HG03025 (cell line): ENCODE measurements around the gene STMN1.

Experiments
- ATAC-seq: cut with Tn5 transposase; IDR thresholded peaks from one replicate; pipeline ENCODE4 v1.9.1; 2021; ENCODE audit warnings: mild to moderate bottlenecking, moderate library complexity; ENCODE audit not compliant: unreplicated experiment, low FRiP score

Gene STMN1

DNA sequence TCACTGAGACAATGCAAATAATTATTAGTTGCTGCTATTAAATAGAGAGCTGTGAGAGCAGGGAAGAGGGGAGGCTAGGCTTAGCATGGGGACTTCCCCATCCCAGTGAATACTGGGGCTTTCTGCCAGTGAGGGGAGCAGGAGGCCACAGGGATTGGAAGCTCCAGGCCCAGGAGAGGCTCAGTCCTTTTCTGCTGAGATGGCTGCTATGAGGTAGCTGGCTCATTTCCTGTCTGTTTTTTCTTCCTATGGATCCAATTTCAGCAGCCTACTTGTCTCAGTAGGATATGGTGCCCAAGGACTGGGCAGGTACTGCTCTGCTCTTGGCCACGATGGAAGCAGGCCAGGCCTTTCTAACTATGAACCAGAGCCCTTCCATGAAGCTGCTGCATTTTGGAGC, 10.0 kb downstream of the STMN1 start:
- ATAC-seq = no peak

DNA sequence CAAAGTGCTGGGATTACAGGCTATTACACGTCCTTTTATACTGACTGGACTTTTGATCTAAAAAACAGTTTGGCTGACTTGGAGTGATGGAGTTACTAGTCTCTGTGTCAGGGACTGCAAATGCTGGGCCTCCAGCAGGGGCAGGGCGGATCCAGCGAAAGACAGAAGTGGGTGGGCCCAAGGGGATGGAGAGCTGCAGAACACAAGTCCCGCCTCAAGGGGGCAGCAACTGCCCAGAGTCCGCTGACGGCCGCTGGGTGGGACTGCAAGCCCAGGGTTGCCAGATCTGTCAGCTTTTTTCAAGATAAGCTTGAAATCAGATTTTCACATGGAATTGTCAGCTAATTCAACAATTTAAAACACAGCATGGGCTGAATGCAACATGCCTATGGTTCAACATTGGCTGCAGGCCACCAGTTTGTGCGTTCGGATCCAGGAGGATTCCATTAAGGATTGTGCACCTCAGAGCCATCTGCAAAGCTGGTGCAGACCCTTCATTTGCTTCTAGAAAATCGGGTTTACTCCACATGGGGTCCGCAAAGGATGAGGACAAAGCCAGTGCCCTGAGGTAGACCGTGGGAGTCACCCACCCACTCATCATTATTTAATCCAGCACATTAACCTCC, 10.7 kb downstream of the STMN1 start:
- ATAC-seq = no peak

- no peak for ATAC-seq
These were observed 13.1 kb downstream of the STMN1 start for GRCh38 chr1:25893116-25893515.

GRCh38 chr1:25891606-25892005, 14.6 kb downstream of the STMN1 start:
- ATAC-seq = no peak

DNA sequence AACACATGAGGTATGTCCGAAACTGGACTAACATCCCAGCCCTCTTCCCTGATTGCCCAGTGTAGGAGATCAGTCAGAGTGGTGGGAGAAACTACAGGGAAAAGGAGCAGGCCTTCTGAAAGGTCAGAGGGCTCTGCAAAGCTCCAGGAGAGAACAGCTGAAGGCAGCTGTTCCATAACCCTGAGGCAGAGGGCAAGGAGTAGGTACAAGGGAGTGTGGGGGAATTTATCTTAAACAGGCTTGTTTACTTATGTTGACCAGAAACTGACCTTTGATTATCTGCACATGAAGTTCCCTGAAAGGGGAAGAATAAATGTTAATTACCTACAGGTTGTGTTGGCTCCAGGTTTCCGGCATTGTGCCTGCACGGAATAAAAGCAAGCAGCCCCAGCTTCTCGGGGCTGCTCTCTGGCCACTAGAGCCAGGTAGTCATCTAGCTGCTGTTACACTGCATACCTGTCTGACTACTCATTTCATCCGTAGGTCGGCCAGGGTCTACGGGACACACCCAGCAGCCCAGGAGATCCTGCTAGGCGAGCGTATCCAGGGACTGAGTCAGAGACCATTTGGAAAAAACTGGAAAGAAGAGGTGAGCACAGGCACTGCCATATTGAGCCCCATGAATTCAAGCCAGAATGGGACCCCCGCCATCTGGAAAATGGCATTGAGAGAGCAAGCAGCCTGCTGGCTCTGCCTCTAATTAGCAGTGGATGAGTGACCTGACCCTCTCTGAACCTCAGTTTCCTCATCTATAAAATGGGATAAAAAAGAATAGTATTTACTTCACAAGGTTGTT, 15.8 kb downstream of the STMN1 start:
- no peak for ATAC-seq

DNA sequence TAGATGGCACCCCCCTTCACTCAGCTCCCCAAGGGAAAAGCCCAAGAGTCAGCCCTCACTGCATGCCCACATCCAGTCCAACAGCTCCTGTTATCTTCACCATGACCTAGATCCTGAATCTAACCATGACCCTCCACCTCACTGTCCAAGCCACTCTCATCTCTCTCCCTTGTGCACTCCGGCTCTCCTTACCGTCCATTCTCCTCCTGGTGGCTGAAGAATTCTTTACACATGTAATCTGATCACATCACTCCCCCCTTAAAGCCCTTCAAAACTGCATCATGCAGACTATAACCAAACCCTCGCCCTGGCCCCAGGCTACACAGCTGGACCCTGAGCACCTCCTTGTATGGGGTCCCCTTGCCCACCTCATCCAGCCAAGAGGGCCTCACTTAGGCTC, 16.7 kb downstream of the STMN1 start:
- no peak for ATAC-seq

- no peak for ATAC-seq
These were observed 17.7 kb downstream of the STMN1 start for GRCh38 chr1:25888426-25888987.

DNA sequence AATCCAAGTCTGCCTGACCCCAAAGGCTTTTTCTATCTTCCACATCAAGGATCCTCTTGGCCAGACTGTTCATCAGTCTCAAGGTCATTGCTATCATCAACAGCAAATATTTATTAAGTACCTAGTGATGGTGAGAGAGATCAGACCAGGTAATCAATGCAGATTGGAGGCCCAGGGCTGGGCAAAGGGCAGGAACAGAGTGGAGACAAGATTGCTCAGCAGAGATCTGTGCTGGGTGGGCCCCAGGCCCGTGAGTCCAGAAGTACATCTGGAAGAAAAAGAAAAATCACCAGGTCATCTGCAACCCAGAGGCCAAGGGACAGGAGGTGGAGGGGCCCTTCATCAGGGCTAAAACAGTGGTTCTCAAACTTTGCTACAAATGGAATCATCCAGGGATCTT, 20.6 kb downstream of the STMN1 start:
- ATAC-seq = no peak

DNA sequence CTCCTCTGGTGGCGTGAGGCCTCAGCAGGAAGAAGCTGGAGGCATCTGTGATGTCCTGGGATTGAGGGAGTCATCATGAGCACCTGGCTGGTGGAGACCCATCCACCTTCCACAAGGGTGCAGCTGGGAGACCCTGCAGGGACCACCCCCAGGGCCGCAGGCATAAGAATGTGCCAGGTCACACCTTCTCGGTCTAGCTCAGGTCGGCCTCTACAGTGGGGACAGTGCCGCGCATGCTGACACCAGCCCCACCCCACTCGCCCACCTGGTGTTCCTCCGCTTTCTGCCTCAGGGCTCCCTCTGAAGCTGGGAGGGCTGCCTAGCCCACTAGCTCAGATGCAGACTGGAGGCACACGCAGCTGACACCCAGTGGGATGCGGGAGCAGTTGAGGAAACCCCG, 25.0 kb downstream of the STMN1 start:
- ATAC-seq = no peak

DNA sequence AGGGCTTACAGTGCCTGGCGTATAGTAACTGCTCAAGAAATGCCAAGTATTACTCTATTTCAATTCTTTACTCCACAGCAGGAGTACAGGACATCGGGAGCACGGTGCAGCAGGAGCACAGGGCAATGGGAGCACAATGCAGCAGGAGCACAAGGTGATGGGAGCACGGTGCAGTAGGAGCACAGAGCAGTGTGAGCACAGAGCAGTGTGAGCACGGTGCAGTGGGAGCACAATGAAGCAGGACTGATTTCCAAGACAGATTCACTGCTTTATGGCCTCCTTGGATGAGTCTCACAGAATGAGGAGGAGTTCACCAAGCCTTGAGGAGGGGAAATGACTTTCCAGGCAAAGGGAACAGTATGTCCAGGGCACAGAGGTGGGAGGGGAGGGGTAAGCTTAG, 25.7 kb downstream of the STMN1 start:
- no peak for ATAC-seq

DNA sequence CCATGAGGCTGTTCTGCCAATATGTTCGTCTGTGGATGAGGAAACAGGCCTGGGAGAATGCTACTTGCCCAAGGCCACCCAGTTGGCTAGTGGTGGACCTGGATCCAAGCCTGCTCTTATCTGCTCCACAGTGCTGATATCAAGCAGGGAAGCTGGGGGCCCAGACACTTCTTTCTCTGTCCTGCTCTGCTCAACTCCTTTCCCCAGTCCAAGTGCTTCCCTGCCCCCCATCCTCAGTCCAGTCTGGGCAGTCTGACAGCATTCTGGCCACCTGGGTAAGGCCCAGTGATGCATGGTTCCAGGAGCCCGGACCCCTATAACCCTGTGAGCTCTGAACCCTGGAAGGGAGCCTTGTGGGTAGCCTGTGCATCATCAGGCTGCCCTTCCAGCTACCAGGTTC, 26.5 kb downstream of the STMN1 start:
- no peak for ATAC-seq

DNA sequence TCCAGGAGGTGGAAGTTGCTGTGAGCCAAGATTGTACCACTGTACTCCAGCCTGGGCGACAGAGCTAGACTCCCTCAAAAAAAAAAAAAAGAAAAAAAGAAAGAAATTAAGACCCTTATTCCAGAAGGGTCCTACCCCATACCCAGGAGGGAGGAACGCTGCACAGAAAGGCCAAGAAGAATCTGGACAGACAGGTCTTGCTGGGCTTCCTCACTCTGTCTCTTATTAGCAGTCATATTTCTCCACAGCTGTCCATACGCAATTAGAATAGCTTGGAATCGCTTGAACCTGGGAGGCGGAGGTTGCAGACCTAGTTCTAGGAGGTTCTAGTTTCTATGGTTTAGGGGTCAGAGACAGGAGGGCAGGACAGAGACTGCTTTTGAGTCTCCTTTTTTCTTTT, 27.5 kb downstream of the STMN1 start:
- ATAC-seq = no peak

DNA sequence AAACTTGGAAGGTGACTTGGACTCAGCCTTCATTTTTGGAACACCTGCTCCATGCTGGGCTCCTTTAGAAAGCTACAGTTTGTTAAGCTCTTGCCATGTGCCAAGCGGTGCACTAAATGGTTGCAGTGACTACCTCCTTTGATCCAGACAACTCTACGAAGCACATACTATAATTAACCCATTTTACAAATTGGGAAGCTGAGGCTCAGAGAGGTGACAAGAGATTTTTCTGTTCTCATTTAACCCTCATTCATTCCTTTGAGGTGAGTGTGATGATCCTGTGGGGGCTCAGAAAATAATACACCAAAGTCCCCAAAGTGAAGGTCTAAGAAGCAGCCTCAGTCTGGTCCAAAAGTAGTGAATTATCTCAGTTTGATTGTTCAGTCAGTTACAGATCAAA, 29.1 kb downstream of the STMN1 start:
- ATAC-seq = no peak

GRCh38 chr1:25876693-25877077, 29.5 kb downstream of the STMN1 start:
- ATAC-seq = no peak

- no peak for ATAC-seq
These were observed 30.1 kb downstream of the STMN1 start for GRCh38 chr1:25875856-25876692.

GRCh38 chr1:25875154-25875855, 30.9 kb downstream of the STMN1 start, which contains the start of gene PAQR7:
Gene PAQR7, minus strand, starts transcription at chr1:25875708. Its CDS starts 11,869 bp downstream, at chr1:25863839.
- ATAC-seq = no peak

DNA sequence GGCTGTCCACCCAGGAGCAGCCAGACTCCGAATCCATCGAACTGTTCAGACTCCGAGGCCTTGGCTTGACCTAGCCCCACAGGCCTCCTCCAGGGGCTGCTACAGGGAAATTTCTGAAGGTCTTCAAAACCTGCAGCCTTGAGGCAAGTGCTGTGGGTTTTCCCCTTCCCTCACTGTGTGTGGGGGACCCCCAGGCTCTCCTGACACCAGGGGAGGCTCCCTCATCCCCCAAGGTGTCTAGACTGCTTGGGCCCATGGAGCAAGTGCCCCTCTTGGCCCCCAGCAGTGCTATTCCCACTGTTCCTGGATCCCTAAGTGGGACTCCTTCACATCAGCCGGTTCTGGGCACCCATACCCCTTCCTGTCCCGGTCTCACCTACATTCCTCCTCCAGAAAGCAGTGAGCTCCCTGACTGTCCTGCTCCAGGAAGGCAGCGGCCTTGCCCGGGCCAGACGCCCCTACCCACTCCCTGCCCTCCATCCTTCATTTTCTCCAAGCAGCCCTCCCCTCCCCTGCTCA, 31.5 kb downstream of the STMN1 start:
- ATAC-seq = no peak

- ATAC-seq = no peak
These were observed 32.0 kb downstream of the STMN1 start for GRCh38 chr1:25874209-25874608.

DNA sequence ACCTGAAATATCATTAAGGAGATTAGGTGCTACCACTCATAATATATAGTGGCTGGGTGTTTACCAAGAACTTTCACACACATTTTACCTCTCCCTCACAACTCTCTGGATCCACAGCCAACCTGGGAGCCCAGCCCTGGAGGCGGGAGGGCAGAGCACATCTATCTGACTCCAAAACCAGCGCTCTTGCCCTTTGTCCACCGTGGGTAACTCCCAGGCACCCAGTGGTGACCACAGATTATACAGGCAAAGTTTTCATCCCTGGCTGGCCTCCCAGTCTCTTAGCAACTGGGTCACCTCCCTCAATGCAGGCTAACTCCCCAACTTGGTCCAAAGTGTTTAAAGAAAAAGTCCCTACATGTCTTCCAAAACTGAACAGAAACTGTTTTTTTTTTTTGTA, 33.1 kb downstream of the STMN1 start:
- ATAC-seq = no peak

- no peak for ATAC-seq
These were observed 33.5 kb downstream of the STMN1 start for GRCh38 chr1:25872713-25873112.
